Right cardiac atrium (tissue), 5 donors: Measurements from ENCODE around the gene DYNC1I2. TPM values are rescaled to one million over a fixed set of nuclear protein-coding genes. Genes with fewer than 3 reads are reported as not detected.
A peak's percentile ranks its signal among the peaks of the same experiment; 100 is the strongest.

ENCODE experiments used
- ATAC-seq, 2 donors: fragments of 200-7000 bp; cut with Tn5 transposase; one replicate each; pipeline versions ENCODE4 v1.8.0 to v1.9.1; 2020; ENCODE audit warnings: moderate library complexity in 2 of 2, mild to moderate bottlenecking in 1 of 2
- DNase-seq, 3 donors: peaks; one replicate each; pipeline ENCODE4 v3.0.0-alpha.2; 2020
- H3K27ac ChIP-seq: one replicate; pipeline ENCODE4 v1.5.1; 2013; ENCODE audit warnings: mild to moderate bottlenecking, low read length, control low read depth, moderate library complexity
- H3K27me3 ChIP-seq: one replicate; pipeline ENCODE4 v1.6.1; 2013; ENCODE audit not compliant: control insufficient read depth, insufficient read depth
- H3K4me1 ChIP-seq: one replicate; pipeline ENCODE4 v1.6.1; 2013; ENCODE audit warnings: low read length; ENCODE audit not compliant: control insufficient read depth, insufficient read depth
- H3K4me3 ChIP-seq: one replicate; pipeline ENCODE4 v1.5.1; 2013; ENCODE audit warnings: low read length, control low read depth
- H3K9me3 ChIP-seq: one replicate; pipeline ENCODE4 v1.6.1; 2013; ENCODE audit warnings: low read length; ENCODE audit not compliant: control insufficient read depth
- WGBS: extraction: QIAGEN DNeasy Blood & Tissue Kit; methylation state at CpG from one replicate; pipeline ENCODE4 v1.1.7; 2013; 5-methylcytosine and 5-hydroxymethylcytosine counted together
- intact Hi-C, 4 donors: fragments of 100-400 bp; cut with DNase I; formaldehyde crosslinking; loops; one replicate each; pipeline versions ENCODE4 v1.11.0 to v1.14.0; 2022 to 2023
- long read RNA-seq, 4 donors: library from polyadenylated mRNA; unstranded; transcript quantifications; one replicate each; pipeline ENCODE4 v2.0.0, GENCODE V29; 2020 to 2021
- polyA plus RNA-seq: library from polyadenylated mRNA; stranded (reverse); fragments of 200-250 nt; gene quantifications from one replicate; pipeline ENCODE4 v1.2.3, GENCODE V29; 2013
- total RNA-seq, 4 donors: library from RNA; stranded (reverse); fragmentation: NEBNext Ultra II Directional; extraction: Animal tissue kit (Norgen Biotek cat#: 25700); gene quantifications; one replicate each; pipeline ENCODE4 v1.2.1, GENCODE V29; 2021
- donor health status: healthy with polysubstance abuse.
- donor health status: DM: no; HTN: yes; CAD: no.
- donor health status: DM: no; HTN: no; CAD: no.
- donor health status: DM: no; HTN: yes; CAD: no; lungs with severe emphysema.
- donor health status: DM: yes; HTN: yes; CAD: no.

Gene DYNC1I2
- total RNA-seq (10 to 100 TPM; 60.0 to 66.3 (median 62.4) TPM), polyA plus RNA-seq (58.8 TPM)
- long read RNA-seq, donor 1, transcript DYNC1I2-201 (16 exons, 2,589 nt): minor isoform, 26 of 118 reads
- long read RNA-seq, donor 1, transcript DYNC1I2-203 (16 exons, 2,572 nt): major isoform, 71 of 118 reads
- long read RNA-seq, donor 1, partial matches to known transcripts: 12 of 118 reads
- long read RNA-seq, donor 1, other reads (novel, unspliced or antisense): 8 of 118 reads
- long read RNA-seq, donor 2, transcript DYNC1I2-203 (16 exons, 2,572 nt): major isoform, 36 of 56 reads
- long read RNA-seq, donor 2, transcript DYNC1I2-201 (16 exons, 2,589 nt): minor isoform, 10 of 56 reads
- long read RNA-seq, donor 2, partial matches to known transcripts: 7 of 56 reads
- long read RNA-seq, donor 2, other reads (novel, unspliced or antisense): 3 of 56 reads
- long read RNA-seq, donor 3, transcript DYNC1I2-203 (16 exons, 2,572 nt): major isoform, 23 of 56 reads
- long read RNA-seq, donor 3, transcript DYNC1I2-201 (16 exons, 2,589 nt): minor isoform, 5 of 56 reads
- long read RNA-seq, donor 3, partial matches to known transcripts: 19 of 56 reads
- long read RNA-seq, donor 3, other reads (novel, unspliced or antisense): 9 of 56 reads
- long read RNA-seq, donor 4, transcript DYNC1I2-201 (16 exons, 2,589 nt): minor isoform, 11 of 53 reads
- long read RNA-seq, donor 4, transcript DYNC1I2-203 (16 exons, 2,572 nt): major isoform, 35 of 53 reads
- long read RNA-seq, donor 4, partial matches to known transcripts: 3 of 53 reads
- long read RNA-seq, donor 4, other reads (novel, unspliced or antisense): 4 of 53 reads

DNA sequence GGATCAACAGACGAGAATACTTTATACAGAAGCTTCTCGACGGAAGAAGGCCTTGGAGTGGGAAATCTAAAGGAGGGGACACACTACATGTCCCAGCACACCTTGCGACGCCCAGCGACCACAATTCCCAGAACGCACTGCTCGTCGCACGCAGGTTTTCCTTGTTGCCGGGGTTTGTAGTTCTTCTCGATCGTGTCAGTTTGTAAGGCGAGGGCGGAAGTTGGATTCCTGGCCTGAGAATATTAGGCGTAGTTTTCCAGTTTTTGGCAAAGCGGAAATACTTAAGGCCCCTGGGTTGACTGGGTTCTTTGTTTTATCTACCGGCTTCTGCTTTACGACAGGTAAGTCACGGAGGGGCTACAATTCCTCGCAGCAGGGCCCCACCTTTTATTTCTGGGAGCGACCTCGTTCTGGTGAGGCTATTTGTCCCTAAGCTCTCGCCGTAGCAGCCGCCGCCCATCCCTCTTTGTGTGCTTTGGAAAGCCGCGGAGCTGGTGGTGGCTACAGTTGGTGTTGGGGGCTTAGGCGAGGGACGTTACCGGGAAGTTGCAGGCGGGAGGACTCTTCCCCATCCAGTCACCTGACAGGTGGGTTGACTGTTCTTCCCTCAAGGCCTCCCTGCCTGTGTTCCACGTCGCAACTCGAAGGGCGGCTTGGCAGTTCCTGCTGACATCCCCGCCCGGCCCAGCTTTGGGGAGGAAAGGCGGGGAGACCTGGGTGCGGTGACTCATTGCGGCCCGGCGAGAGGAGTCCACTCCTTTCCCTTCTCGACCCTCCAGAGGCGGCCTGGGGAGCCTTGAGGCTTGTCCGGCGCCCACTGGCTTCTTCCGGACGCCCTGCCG, at the start of gene DYNC1I2:
TSS of gene DYNC1I2 (plus strand) at position 183 of the 842 bp plus-strand sequence. CDS start 2,687 bp downstream, outside the sequence.
- Histone ChIP-seq H3K27me3 (no peaks in the 10 kb centered on the region), H3K27ac (peak within 1 kb of the TSS; percentile 82), H3K4me1 (peaks cover 1% of the 10 kb centered on the region), H3K9me3 (no peaks in the 10 kb centered on the region), H3K4me3 (peak within 1 kb of the TSS; percentile 74)
- ATAC-seq (peak; percentile 99), DNase-seq (peak; percentile 91 to 96 (median 94))
- WGBS: under 1% methylated on average over 51 of the region's 51 CpGs
- intact Hi-C loops: no loop called here

GRCh38 chr2:171651667-171652415, 35.4 kb upstream of the DYNC1I2 start:
- no peaks in the 10 kb centered on the region for H3K27me3 ChIP-seq
- intact Hi-C loops: no loop called here
- H3K27ac ChIP-seq: no peak overlapping the region
- no peak for DNase-seq
- no peaks in the 10 kb centered on the region for H3K9me3 ChIP-seq
- no peak for ATAC-seq
- H3K4me3 ChIP-seq: no peak overlapping the region
- no peaks in the 10 kb centered on the region for H3K4me1 ChIP-seq

GRCh38 chr2:171652416-171652785, 34.9 kb upstream of the DYNC1I2 start:
- intact Hi-C loops: no loop called here
- H3K4me1 ChIP-seq: no peaks in the 10 kb centered on the region
- no peaks in the 10 kb centered on the region for H3K27me3 ChIP-seq
- DNase-seq: no peak
- no peak for ATAC-seq
- H3K27ac ChIP-seq: no peak overlapping the region
- H3K4me3 ChIP-seq: no peak overlapping the region
- no peaks in the 10 kb centered on the region for H3K9me3 ChIP-seq

GRCh38 chr2:171655586-171655985, 31.7 kb upstream of the DYNC1I2 start:
- no peak for DNase-seq
- no peaks in the 10 kb centered on the region for H3K9me3 ChIP-seq
- intact Hi-C loops: no loop called here
- 75% methylated on average over 1 of the region's 1 CpG for WGBS
- H3K27ac ChIP-seq: no peak overlapping the region
- no peaks in the 10 kb centered on the region for H3K4me1 ChIP-seq
- H3K27me3 ChIP-seq: no peaks in the 10 kb centered on the region
- H3K4me3 ChIP-seq: no peak overlapping the region
- no peak for ATAC-seq

DNA sequence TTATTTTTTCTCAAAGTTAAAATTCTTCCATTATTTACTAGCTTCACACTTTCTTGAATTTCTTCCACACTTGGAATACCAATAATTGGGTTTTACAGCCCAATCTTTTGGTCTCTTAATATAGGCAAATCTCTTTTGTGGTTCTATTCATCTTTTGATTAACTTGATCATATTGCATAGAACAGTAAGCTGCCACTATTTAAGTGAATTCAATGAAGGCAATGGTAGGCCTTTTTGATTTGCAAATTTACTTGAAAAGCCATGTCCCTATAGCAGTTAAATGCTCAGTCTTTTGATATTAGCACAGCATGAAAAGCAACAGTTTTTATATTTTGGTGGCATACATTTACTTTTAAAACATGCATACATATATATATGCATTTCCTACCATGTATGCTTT, 20.2 kb upstream of the DYNC1I2 start:
- DNase-seq (no peak), ATAC-seq (no peak)
- Histone ChIP-seq H3K9me3 (no peaks in the 10 kb centered on the region), H3K27ac (no peak overlapping the region), H3K4me1 (no peaks in the 10 kb centered on the region), H3K27me3 (no peaks in the 10 kb centered on the region), H3K4me3 (no peak overlapping the region)
- intact Hi-C loops: no loop called here

- no peak for DNase-seq
- no peaks in the 10 kb centered on the region for H3K27me3 ChIP-seq
- no peak overlapping the region for H3K4me3 ChIP-seq
- H3K27ac ChIP-seq: no peak overlapping the region
- WGBS: 66% methylated on average over 5 of the region's 5 CpGs
- ATAC-seq: no peak
- no peaks in the 10 kb centered on the region for H3K4me1 ChIP-seq
- H3K9me3 ChIP-seq: no peaks in the 10 kb centered on the region
- intact Hi-C loops: no loop called here
These were observed 19.1 kb upstream of the DYNC1I2 start for GRCh38 chr2:171668183-171668582.

- WGBS: 57% methylated on average over 3 of the region's 3 CpGs
- no peaks in the 10 kb centered on the region for H3K27me3 ChIP-seq
These were observed 18.1 kb upstream of the DYNC1I2 start for GRCh38 chr2:171669121-171669520.

GRCh38 chr2:171670655-171671054, 16.6 kb upstream of the DYNC1I2 start:
- intact Hi-C loops: no loop called here
- Histone ChIP-seq H3K4me3 (no peak overlapping the region), H3K27ac (no peak overlapping the region), H3K4me1 (no peaks in the 10 kb centered on the region), H3K27me3 (no peaks in the 10 kb centered on the region), H3K9me3 (no peaks in the 10 kb centered on the region)
- DNase-seq (no peak), ATAC-seq (no peak)

More at GRCh38 chr2:171669121-171669520, 18.1 kb upstream of the DYNC1I2 start:
- Histone ChIP-seq H3K4me3 (no peak overlapping the region), H3K27ac (no peak overlapping the region), H3K4me1 (no peaks in the 10 kb centered on the region), H3K9me3 (no peaks in the 10 kb centered on the region)
- no peak for ATAC-seq
- DNase-seq: no peak
- intact Hi-C loops: no loop called here

DNA sequence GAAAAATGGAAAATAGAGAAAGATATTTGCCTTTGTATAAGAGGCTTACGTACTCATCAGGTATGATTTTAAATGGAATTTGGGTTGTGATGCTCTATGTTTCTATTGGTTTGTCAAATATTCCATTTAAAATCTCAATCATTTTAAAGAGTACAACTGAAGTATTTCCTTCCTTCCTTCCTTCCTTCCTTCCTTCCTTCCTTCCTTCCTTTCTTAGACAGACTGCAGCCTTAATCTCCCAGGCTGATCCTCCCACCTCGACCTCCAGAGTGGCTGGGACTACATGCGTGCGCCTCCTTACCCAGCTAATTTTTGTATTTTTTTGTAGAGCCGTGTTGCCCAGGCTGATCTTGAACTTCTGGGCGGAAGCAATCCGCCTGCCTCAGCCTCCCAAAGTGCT, 15.4 kb upstream of the DYNC1I2 start:
- intact Hi-C loops: no loop called here
- ATAC-seq (no peak), DNase-seq (no peak)
- H3K27ac ChIP-seq: no peak overlapping the region
- no peak overlapping the region for H3K4me3 ChIP-seq
- H3K4me1 ChIP-seq: no peaks in the 10 kb centered on the region
- H3K9me3 ChIP-seq: no peaks in the 10 kb centered on the region
- H3K27me3 ChIP-seq: no peaks in the 10 kb centered on the region
- WGBS: 82% methylated on average over 7 of the region's 7 CpGs

DNA sequence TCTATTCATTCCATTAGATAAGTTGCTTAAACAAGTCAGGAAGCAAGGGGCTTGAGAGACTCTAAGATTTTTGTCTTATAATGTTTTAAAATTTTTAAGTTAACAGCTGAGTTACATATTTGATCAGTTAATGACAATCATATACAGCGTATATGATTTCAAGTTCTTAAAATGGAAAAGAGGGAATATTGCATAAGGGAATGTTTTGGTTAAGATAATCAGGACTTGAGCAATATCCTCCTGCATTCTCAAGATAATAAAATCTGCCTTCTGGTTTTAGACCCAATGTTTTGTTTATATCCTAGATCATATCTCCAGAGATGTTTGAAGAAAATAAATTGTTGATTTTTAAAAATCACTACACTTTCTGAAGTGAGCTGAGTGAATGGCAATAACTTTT, 13.4 kb upstream of the DYNC1I2 start:
- 38% methylated on average over 1 of the region's 1 CpG for WGBS
- H3K27me3 ChIP-seq: no peaks in the 10 kb centered on the region
- H3K4me3 ChIP-seq: no peak overlapping the region
- no peak for ATAC-seq
- intact Hi-C loops: no loop called here
- H3K27ac ChIP-seq: no peak overlapping the region
- H3K4me1 ChIP-seq: no peaks in the 10 kb centered on the region
- no peaks in the 10 kb centered on the region for H3K9me3 ChIP-seq
- no peak for DNase-seq
